Lower lobe of right lung (tissue), 2 donors: ENCODE measurements around the gene PEPD. TPM values are rescaled to one million over a fixed set of nuclear protein-coding genes. Genes with fewer than 3 reads are reported as not detected.

ENCODE experiments used
- ATAC-seq, 2 donors: fragments of 200-7000 bp; cut with Tn5 transposase; one replicate each; pipeline ENCODE4 v1.9.1; 2020 to 2022; ENCODE audit warnings: mild to moderate bottlenecking in 2 of 2, moderate library complexity in 2 of 2
- DNase-seq: peaks from one replicate; pipeline ENCODE4 v3.0.0-alpha.2; 2020
- H3K27ac ChIP-seq: fragments of 200-600 bp; one replicate; pipeline ENCODE4 v1.8.0; 2022
- H3K27me3 ChIP-seq: fragments of 200-600 bp; one replicate; pipeline ENCODE4 v1.8.0; 2022; ENCODE audit warnings: low read depth
- H3K36me3 ChIP-seq: fragments of 200-600 bp; one replicate; pipeline ENCODE4 v1.8.0; 2022; ENCODE audit warnings: mild to moderate bottlenecking
- H3K4me1 ChIP-seq: fragments of 200-600 bp; one replicate; pipeline ENCODE4 v1.8.0; 2022
- H3K4me3 ChIP-seq: fragments of 200-600 bp; one replicate; pipeline ENCODE4 v1.8.0; 2022; ENCODE audit warnings: mild to moderate bottlenecking
- H3K9me3 ChIP-seq: fragments of 200-600 bp; one replicate; pipeline ENCODE4 v1.8.0; 2022
- CTCF ChIP-seq: fragments of 200-600 bp; IDR thresholded peaks from one replicate; pipeline ENCODE4 v1.8.0; 2022; ENCODE audit warnings: antibody characterized with exemption, mild to moderate bottlenecking
- intact Hi-C: fragments of 100-400 bp; cut with DNase I; formaldehyde crosslinking; loops from one replicate; pipeline ENCODE4 v1.11.0; 2022
- total RNA-seq: library from RNA; stranded (reverse); fragmentation: NEBNext Ultra II Directional; extraction: Animal tissue kit (Norgen Biotek cat#: 25700); gene quantifications from one replicate; pipeline ENCODE4 v1.2.1, GENCODE V29; 2021
- donor health status: DM: no; HTN: yes; CAD: no; lungs with severe emphysema.

PEPD gene
- total RNA-seq, 1 donor from 2014 or later = 94.0 TPM

- H3K27me3 ChIP-seq = no peaks in the 10 kb centered on the region
- H3K36me3 ChIP-seq = peaks cover 26% of the 10 kb centered on the region
- intact Hi-C loops = no loop called here
- no peak overlapping the region for H3K4me3 ChIP-seq
- ATAC-seq (no peak), DNase-seq (peak; percentile 30)
- TF ChIP-seq CTCF = no peak
- H3K27ac ChIP-seq = no peak overlapping the region
- no peaks in the 10 kb centered on the region for H3K9me3 ChIP-seq
- H3K4me1 ChIP-seq = no peaks in the 10 kb centered on the region
Measured at GRCh38 chr19:33460221-33460908, 61.2 kb downstream of the PEPD start.

- TF ChIP-seq CTCF = no peak
- no peak overlapping the region for H3K4me3 ChIP-seq
Measured at GRCh38 chr19:33459222-33460090, 62.1 kb downstream of the PEPD start.

GRCh38 chr19:33458807-33459206, 62.8 kb downstream of the PEPD start:
- DNase-seq = peak; percentile 14
- no peak overlapping the region for H3K4me3 ChIP-seq

More at GRCh38 chr19:33459222-33460090, 62.1 kb downstream of the PEPD start:
- intact Hi-C loops = no loop called here
- H3K9me3 ChIP-seq = no peaks in the 10 kb centered on the region
- ATAC-seq = no peak
- no peak overlapping the region for H3K27ac ChIP-seq
- peak; percentile 32 for DNase-seq
- H3K36me3 ChIP-seq = peaks cover 26% of the 10 kb centered on the region
- H3K4me1 ChIP-seq = no peaks in the 10 kb centered on the region
- no peaks in the 10 kb centered on the region for H3K27me3 ChIP-seq

GRCh38 chr19:33458171-33458633, 63.4 kb downstream of the PEPD start:
- H3K27me3 ChIP-seq = no peaks in the 10 kb centered on the region
- no peak for TF ChIP-seq CTCF
- no peaks in the 10 kb centered on the region for H3K4me1 ChIP-seq
- no peak overlapping the region for H3K4me3 ChIP-seq
- no peak for DNase-seq
- no peak for ATAC-seq
- H3K36me3 ChIP-seq = peaks cover 17% of the 10 kb centered on the region
- H3K27ac ChIP-seq = no peak overlapping the region
- intact Hi-C loops = no loop called here
- H3K9me3 ChIP-seq = no peaks in the 10 kb centered on the region

More at GRCh38 chr19:33458807-33459206, 62.8 kb downstream of the PEPD start:
- no peak for ATAC-seq
- Histone ChIP-seq H3K27ac (no peak overlapping the region), H3K4me1 (no peaks in the 10 kb centered on the region), H3K9me3 (no peaks in the 10 kb centered on the region), H3K27me3 (no peaks in the 10 kb centered on the region), H3K36me3 (peaks cover 23% of the 10 kb centered on the region)
- intact Hi-C loops = no loop called here
- no peak for TF ChIP-seq CTCF

- no peak overlapping the region for H3K4me3 ChIP-seq
- intact Hi-C loops = no loop called here
- H3K9me3 ChIP-seq = no peaks in the 10 kb centered on the region
- TF ChIP-seq CTCF = no peak
- ATAC-seq (no peak), DNase-seq (peak; percentile 14)
- H3K4me1 ChIP-seq = no peaks in the 10 kb centered on the region
- no peaks in the 10 kb centered on the region for H3K27me3 ChIP-seq
- no peak overlapping the region for H3K27ac ChIP-seq
- peaks cover 3% of the 10 kb centered on the region for H3K36me3 ChIP-seq
Measured at GRCh38 chr19:33456845-33457220, 64.8 kb downstream of the PEPD start.
